ENCODE results near the gene KTI12. TPM values are rescaled to one million over a fixed set of nuclear protein-coding genes. Genes with fewer than 3 reads are reported as not detected.
"Not testable (repeated sequence)": the region's sequence is repeated elsewhere in the genome, so short reads cannot be mapped to it uniquely, and the experiment has no call there.

The KTI12 gene
- total RNA-seq, 2 experiments from 2014 or later, result 16.2 to 17.9 TPM

DNA sequence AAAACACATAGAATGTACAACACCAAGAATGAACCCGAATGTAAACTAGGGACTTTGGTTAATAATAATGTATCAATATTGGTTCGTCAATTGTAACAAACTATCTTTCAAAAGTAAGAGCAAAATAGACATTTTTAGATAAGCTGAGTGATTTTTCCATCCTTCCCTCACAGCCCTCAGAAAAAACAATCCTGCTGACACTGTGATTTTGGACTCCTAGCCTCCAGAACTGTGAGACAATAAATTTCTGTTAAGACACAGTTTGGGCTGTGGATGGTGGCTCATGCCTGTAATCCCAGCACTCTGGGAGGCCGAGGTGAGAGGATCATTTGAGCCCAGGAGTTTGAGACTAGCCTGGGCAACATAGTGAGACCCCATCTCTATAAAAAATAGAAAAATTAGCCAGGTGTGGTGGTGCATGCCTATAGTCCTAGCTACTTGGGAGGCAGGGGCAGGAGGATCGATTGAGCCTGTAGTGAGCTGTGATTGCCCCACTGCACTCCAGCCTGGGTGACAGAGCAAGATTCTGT lies 12.1 kb upstream of the KTI12 start:
- CTCF ChIA-PET, result not testable (repeated sequence)
- POLR2A ChIA-PET, result interaction anchor here (0.6 kb wide), 1 partner anchor 544 kb away, joined by 7 read pairs; no protein-coding TSS in a partner anchor

- ChIA-PET CTCF (no interaction called here), POLR2A (no interaction called here)
These were observed 11.6 kb upstream of the KTI12 start for GRCh38 chr1:52045236-52045635.

DNA sequence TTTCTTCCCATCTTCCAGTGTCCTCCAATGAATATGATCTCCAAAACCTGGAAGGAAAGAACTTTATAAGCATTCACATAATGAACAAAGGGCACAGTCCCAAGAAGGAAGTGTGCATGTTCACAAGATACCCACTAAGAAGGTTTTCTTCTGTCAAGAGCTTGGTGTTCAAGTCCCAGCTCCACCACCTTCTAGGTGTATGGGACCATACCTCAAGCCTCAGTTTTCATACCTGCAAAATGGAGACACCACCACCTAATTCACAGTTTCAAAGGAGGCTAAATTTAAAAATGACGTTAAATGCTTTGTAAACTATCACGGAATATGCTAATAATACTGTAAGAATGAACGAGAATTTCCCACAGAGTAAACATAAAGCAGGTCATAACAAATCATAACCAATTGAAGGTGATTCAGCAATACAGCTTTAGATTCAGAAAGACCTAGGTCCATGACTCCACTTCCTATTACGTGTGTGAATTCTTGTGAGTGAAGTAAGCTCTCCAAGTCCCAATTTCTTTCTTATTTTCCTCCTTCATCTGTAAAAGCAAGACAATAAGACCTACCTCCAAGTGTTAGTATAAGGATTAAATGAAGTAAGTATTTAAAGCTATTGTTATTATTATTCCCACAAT lies 8.1 kb upstream of the KTI12 start:
- CTCF ChIA-PET, result interaction anchor here (0.6 kb wide), 1 partner anchor 153 kb away, joined by 3 read pairs; no protein-coding TSS in a partner anchor

DNA sequence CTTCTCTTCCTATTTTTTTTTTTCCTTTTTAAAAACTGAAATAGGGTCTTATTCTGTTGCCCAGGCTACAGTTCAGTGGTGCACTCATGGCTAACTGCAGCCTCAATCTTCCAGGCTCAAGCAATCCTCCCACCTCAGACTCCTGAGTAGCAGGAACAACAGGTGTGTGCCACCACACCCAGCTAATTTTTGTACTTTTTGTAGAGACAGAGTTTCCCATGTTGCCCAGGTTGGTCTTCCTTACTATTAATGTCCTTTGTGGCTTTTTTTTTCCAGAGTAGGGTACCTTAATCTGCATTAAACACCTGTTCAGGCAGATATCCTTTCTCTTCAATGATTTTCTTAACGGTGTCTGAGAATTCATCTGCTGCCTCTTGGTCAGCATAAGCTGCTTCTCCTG lies 4.3 kb upstream of the KTI12 start:
- ChIA-PET CTCF (interaction anchor here (0.6 kb wide), 1 partner anchor 205 kb away, joined by 3 read pairs; no protein-coding TSS in a partner anchor), POLR2A (no interaction called here)

More for the DNA sequence above, 8.1 kb upstream of the KTI12 start:
- POLR2A ChIA-PET, result no interaction called here

- ChIA-PET POLR2A (no interaction called here), CTCF (no interaction called here)
These were observed 3.8 kb upstream of the KTI12 start for GRCh38 chr1:52037402-52037814.

DNA sequence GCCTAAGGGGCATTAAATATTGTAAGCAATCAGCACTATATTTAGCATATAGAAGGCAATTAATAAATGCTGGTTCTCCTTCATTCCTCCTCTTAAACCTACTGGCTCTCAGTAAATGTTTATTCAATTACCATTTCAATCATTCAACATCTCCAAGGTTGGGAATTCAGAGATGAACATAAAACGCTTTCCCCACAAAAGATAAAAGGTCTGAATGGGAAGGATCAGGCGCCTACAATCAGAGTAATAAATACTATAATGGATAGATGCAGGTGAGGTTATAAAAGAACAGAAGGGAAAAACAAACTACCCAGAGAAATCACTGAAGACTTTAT lies 407 bp upstream of the KTI12 start:
- ChIA-PET CTCF (no interaction called here), POLR2A (interaction anchor here (0.6 to 1.9 kb wide), 2 partner anchors 22 to 39 kb away, joined by 4 to 14 read pairs; partner anchors contain the start of genes BTF3L4 and TXNDC12)

DNA sequence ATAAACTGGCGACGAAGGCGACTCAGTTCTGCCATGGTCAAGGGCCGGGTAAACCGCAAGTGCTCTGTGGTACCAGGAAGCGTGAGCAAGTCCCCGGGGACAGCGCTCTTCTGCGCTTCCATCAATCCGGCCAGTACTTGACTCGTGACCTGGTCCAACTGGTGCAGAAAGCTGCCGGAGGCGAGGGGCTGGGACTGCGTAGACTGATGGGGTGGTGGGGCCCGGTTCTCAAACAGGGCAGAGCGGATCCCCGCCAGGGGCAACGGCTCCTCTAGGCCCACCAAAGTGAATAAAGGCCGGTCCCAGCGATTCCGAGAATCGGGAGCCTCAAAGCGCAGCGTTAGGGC lies 852 bp downstream of the KTI12 start:
- ChIA-PET POLR2A (interaction anchor here (1.9 kb wide), 1 partner anchor 23 kb away, joined by 14 read pairs; the partner anchor contains the start of genes BTF3L4 and TXNDC12), CTCF (no interaction called here)

DNA sequence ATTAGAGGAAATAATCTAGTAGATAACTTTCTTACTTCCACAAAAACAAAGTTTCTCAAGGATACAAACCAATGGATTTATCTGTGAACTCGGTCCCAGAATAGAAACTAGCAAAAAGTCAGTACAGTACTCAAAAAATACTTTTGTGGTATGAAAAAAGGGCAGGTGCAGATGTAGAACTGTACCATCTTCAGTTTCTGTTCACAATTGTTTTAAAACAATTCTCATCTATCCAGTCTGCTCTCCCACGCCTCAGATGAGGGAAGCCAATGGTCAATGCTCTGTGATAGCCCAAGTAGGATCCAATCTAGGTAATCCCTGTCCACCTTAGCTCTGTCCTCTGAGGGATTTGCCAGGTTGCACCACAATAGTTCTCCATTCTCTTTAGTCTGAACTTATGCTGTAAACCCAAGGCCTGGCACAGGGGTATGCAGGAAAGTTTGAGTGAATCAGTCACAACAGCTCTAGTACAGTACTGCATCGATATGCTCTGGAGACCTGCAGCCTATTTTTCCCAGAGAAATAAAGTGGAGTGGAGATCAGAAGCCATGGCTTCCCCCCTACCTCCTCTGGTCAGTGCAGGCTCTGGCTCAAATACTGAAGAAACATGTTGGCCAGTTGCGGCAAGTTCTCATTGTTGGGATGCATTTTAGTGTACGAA lies 1.4 kb downstream of the KTI12 start:
- CTCF ChIA-PET, result no interaction called here
- POLR2A ChIA-PET, result interaction anchor here (1.9 kb wide), 1 partner anchor 24 kb away, joined by 14 read pairs; the partner anchor contains the start of genes BTF3L4 and TXNDC12

- CTCF ChIA-PET, result interaction anchor here (1.3 kb wide), 1 partner anchor 8 kb away, joined by 3 read pairs; no protein-coding TSS in a partner anchor
- POLR2A ChIA-PET, result not testable (repeated sequence)
These were observed 4.8 kb downstream of the KTI12 start for GRCh38 chr1:52028839-52029238.

GRCh38 chr1:52028328-52028727 lies 5.3 kb downstream of the KTI12 start:
- POLR2A ChIA-PET, result no interaction called here
- CTCF ChIA-PET, result no interaction called here

DNA sequence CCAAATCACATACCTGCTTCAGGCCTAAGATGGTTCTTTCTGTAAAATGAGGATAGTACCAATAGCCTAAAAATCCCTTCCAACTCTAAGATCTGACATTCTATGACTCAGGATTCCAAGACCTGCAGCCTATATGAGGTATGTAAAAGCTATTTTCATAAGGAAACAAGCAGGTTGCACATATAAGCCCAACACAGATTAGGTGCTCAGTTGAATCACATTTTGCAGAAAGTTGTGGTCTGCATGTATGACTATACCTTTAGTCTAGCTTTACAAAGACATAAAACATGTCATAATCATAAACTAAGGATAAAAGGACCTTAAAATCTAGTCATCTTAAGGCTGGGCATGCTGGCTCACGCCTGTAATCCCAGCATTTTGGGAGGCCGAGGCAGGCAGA lies 7.3 kb downstream of the KTI12 start:
- POLR2A ChIA-PET, result no interaction called here
- CTCF ChIA-PET, result no interaction called here

DNA sequence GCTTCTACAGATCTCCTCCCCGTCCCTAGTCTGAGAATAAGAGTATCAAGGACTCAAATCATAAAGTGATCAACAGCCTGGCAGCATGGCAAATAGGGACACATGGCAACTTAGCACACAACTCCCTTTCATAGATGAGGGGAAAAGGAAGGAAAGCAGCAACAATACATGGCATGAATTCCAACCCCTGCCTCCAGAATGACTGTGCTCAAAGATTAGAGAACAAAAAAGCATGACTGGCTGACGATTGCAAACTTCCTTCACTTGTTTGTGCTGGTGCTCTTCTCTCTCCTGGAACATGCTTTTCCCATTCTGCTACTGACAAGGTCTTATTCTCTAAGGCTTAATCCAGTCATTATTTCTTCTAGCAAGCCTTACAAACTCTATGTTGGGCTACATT lies 11.5 kb downstream of the KTI12 start:
- ChIA-PET CTCF (interaction anchor here (0.7 kb wide), 1 partner anchor 62 kb away, joined by 4 read pairs; no protein-coding TSS in a partner anchor), POLR2A (no interaction called here)

DNA sequence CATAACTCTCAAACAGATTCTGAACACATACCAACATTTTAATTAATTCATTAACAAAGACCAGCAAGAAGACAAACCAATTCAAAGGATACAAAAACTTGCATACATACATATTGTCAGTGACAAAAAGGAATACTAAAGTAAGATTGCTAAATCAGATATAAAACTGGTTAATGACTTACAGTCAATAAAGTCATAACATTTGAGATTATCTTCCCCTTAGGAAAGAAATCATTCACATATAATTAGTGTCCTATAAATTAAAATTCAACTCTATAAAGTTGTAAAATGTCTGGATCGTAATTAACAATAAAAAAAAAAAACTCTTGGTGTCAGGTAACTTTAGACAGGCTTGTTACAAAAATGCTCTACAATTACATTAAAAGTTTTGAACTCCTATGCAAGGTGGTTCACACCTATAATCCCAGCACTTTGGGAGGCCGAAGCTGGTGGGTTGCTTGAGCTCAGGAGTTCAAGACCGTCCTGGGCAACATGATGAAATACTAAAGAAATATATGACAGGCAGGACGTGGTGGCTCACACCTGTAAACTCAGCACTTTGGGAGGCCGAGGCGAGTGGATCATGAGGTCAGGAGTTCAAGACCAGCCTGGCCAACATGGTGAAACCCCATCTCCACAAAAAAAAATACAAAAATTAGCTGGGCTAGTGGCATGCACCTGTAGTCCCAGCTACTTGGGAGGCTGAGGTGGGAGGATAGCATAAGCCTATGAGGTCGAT lies 25.4 kb downstream of the KTI12 start:
- POLR2A ChIA-PET, result no interaction called here

DNA sequence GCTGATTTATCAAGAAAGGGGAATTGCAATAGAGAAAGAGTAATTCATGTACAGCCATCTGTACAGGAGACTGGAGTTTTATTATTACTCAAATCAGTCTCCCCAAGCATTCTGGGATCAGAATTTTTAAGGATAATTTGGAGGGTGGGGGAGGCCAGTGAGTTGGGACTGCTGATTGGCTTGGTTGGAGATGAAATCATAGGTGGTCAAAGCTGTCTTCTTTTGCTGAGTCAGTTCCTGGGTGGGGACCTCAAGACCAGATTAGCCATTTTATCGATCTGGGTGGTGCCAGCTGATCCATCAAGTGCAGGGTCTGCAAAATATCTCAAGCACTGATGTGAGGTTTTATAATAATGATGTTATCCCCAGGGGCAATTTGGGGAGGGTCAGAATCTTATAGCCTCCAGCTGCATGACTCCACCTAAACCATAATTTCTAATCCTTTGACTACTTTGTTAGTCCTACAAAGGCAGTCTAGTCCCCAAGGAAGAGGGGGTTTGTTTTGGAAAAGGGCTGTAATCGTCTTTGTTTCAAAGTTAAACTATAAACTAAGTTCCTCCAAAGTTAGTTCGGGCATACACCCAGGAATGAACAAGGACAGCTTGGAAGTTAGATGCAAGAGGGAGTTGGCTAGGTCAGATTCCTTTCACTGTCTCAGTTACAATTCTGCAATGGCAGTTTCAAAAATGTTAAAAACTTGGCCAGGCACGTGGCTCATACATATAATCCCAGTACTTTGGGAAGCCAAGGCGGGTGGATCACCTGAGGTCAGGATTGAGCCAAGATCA lies 26.2 kb downstream of the KTI12 start:
- ChIA-PET CTCF (no interaction called here), POLR2A (no interaction called here)

More for the DNA sequence above, 25.4 kb downstream of the KTI12 start:
- CTCF ChIA-PET, result no interaction called here

- CTCF ChIA-PET, result interaction anchor here (0.6 kb wide), 1 partner anchor 31 kb away, joined by 4 read pairs; no protein-coding TSS in a partner anchor
- POLR2A ChIA-PET, result not testable (repeated sequence)
These were observed 27.5 kb downstream of the KTI12 start for GRCh38 chr1:52006081-52006553.

- CTCF ChIA-PET, result interaction anchor here (0.6 kb wide), 1 partner anchor 31 kb away, joined by 4 read pairs; no protein-coding TSS in a partner anchor
- POLR2A ChIA-PET, result not testable (repeated sequence)
These were observed 28.1 kb downstream of the KTI12 start for GRCh38 chr1:52005548-52005947.

DNA sequence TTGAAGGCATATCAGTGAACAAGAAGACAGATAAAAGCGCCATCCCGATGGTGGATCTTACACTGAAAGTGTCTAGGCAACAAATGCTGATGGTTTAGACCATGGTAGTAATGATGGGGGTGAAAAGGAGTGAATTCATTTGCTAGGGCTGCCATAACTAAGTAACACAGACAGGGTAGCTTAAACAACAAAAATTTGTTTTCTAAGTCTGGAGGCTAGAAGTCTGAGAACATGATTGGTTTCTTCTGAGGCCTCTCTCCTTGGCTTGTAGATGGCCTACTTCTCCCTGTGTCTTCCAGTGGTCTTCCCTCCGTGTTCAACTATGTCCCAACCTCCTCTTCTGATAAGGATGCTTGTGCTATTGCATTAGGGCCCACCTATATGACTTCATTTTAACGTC lies 29.7 kb downstream of the KTI12 start:
- CTCF ChIA-PET, result interaction anchor here (0.6 to 1.5 kb wide), 2 partner anchors 107 to 876 kb away, joined by 3 read pairs; no protein-coding TSS in a partner anchor
- POLR2A ChIA-PET, result no interaction called here

DNA sequence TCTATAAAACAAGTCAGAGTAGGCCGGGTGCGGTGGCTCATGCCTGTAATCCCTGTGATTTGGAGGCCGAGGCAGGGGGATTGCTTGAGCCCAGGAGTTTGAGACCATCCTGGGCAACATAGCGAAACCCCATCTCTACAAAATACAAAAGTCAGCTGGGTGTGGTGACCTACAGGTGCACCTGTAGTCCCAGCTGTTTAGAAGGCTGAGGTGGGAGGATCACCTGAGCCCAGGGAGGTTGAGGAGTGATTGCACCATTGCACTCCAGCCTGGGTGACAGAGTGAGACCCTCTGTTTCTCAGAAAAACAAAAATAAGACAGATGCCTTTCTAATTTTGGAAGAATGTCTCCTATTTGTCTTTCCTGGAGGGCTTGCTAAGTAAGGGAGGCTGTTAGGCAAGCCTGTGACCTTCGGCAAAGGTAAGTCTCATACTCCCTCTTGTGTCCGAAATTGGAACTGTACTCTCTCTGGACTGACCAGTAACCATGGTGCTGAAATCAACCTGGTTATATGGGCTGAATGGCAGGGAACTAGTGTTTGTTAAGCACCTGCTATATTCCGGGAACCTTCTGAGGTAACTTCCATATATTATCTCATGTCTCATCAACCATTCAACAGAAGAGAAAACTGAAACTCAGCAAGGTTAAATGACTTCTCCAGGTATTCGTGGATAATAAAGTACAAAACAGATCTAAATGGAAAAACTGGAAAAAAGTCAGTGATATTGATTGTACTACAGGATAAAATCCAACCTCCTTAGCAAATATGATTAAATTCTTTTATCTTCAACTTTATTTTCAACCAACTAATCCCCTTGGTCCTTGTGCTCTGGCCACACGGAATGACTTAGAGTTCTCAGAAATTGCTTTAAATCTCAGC lies 31.3 kb downstream of the KTI12 start:
- ChIA-PET POLR2A (no interaction called here), CTCF (interaction anchor here (0.9 to 1.2 kb wide), 2 partner anchors 101 to 105 kb away, joined by 4 read pairs; no protein-coding TSS in a partner anchor)

Data from activated CD8-positive, alpha-beta memory T cell treated with anti-CD3 and anti-CD28 coated beads for 36 hours (primary cell).